Measurements from ENCODE around the gene OTULIN. TPM values are rescaled to one million over a fixed set of nuclear protein-coding genes. Genes with fewer than 3 reads are reported as not detected.

OTULIN gene
- total and polyA plus RNA-seq, 2 of the 13 experiments (the other 11 are each of a cell fraction or from before 2014, with no cell fraction given), result 7.0 to 34.8 TPM

DNA sequence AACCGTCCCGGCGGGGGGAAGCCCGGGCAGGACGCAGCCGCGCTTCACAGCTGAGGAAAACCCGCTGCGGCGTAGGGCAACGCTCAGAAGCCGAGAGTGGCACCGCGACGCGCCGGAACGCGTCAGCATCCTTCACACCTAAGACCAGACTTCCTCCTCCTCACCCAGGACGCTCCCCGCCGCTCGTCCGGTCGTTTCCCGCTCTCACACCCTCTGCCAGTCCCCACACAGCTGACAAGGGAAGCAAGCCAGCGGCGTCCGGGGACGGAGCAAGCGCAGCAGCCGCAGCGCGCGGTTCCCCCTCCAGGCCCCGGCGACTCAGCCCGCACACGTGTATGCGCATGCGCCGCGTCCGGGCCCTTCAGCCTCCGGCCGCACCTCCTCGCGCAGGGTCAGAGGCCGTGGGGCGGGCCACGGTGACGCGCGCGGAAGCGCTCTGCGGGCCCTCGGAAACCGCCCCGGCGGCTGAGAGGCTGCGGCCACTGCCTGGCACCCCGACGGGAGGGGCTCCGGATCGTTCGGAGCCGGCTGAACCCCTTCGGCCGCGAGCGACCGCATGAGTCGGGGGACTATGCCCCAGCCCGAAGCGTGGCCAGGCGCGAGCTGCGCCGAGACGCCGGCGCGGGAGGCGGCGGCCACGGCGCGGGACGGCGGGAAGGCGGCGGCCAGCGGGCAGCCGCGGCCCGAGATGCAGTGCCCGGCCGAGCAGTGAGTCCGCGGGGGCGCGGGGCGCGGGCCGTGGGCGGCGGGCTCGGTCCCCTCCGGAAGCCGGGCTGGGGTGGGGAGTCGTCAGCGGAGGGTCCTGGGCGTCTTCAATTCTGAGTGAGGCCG lies at the start of gene OTULIN (continued):
- TF ChIP-seq, protein P1, sequence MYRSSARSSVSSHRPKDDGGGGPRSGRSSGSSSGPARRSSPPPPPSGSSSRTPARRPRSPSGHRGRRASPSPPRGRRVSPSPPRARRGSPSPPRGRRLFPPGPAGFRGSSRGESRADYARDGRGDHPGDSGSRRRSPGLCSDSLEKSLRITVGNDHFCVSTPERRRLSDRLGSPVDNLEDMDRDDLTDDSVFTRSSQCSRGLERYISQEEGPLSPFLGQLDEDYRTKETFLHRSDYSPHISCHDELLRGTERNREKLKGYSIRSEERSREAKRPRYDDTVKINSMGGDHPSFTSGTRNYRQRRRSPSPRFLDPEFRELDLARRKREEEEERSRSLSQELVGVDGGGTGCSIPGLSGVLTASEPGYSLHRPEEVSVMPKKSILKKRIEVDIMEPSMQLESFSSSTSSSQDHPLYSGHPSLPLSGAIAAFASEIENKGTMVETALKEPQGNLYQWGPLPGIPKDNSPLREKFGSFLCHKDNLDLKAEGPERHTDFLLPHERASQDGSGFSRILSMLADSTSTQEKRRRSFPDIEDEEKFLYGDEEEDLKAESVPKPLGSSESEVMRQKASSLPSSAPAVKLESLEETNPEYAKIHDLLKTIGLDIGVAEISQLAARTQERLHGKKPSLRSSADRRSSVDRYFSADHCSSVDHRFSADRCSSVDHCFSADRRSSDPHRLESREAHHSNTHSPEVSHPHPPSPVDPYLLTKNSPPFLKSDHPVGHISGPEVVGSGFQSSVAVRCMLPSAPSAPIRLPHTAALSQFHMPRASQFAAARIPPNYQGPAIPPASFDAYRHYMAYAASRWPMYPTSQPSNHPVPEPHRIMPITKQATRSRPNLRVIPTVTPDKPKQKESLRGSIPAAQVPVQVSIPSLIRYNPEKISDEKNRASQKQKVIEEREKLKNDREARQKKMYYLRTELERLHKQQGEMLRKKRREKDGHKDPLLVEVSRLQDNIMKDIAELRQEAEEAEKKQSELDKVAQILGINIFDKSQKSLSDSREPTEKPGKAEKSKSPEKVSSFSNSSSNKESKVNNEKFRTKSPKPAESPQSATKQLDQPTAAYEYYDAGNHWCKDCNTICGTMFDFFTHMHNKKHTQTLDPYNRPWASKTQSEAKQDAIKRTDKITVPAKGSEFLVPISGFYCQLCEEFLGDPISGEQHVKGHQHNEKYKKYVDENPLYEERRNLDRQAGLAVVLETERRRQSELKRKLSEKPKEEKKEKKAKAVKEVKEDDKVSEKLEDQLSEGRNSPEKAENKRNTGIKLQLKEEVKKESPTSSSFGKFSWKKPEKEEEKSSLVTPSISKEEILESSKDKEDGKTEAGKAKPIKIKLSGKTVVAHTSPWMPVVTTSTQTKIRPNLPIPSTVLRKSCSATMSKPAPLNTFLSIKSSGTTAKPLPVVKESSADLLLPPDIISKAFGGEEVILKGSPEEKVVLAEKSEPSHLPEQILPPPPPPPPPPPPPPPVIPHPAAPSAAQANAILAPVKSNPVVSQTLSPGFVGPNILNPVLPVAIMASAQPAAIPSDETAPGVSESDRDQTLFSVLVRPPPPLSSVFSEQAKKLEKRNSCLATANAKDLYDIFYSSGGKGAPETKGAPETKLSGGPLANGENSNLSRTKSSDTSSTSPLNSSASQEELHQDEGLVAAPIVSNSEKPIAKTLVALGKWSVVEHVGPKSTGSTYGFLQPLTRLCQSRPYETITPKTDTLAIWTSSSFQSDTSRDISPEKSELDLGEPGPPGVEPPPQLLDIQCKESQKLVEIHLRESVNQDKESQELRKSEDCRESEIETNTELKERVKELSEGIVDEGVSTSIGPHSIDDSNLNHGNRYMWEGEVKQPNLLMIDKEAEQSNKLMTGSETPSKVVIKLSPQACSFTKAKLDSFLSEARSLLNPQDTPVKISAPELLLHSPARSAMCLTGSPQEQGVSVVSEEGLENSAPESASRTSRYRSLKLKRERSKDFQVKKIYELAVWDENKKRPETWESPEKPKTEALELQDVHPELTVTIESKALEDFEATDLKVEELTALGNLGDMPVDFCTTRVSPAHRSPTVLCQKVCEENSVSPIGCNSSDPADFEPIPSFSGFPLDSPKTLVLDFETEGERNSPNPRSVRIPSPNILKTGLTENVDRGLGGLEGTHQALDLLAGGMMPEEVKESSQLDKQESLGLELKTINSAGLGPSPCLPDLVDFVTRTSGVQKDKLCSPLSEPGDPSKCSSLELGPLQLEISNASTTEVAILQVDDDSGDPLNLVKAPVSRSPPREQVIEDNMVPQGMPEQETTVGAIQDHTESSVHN (CRISPR knock-in tag; IDR thresholded peaks at IDR 0.05), result peak; percentile 95; the same call in 1 of the 2 replicates
- TF ChIP-seq RCOR2 (CRISPR knock-in tag; IDR thresholded peaks at IDR 0.05) (no peak), ZNF629 (CRISPR knock-in tag; conservative IDR thresholded peaks at IDR 0.05) (peak; percentile 40), FIP1L1 (IDR thresholded peaks at IDR 0.05; ENCODE audit: borderline replicate concordance, insufficient read depth, low read depth, low read length) (no peak), ZNF75D (CRISPR knock-in tag; IDR thresholded peaks at IDR 0.05; ENCODE audit: borderline replicate concordance) (no peak), ELF4 (CRISPR knock-in tag; IDR thresholded peaks at IDR 0.05; ENCODE audit: borderline replicate concordance) (no peak)
- TF ChIP-seq, protein P2, sequence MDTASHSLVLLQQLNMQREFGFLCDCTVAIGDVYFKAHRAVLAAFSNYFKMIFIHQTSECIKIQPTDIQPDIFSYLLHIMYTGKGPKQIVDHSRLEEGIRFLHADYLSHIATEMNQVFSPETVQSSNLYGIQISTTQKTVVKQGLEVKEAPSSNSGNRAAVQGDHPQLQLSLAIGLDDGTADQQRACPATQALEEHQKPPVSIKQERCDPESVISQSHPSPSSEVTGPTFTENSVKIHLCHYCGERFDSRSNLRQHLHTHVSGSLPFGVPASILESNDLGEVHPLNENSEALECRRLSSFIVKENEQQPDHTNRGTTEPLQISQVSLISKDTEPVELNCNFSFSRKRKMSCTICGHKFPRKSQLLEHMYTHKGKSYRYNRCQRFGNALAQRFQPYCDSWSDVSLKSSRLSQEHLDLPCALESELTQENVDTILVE (CRISPR knock-in tag; IDR thresholded peaks at IDR 0.05), result peak; percentile 69; the same call in 1 of the 2 replicates
- TF ChIP-seq, protein P3, sequence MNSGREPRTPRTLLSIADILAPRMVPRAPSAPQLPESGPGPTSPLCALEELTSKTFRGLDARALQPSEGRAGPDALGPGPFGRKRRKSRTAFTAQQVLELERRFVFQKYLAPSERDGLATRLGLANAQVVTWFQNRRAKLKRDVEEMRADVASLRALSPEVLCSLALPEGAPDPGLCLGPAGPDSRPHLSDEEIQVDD (CRISPR knock-in tag; IDR thresholded peaks at IDR 0.05; ENCODE audit: borderline replicate concordance), result peak; percentile 76
- TF ChIP-seq, protein P4, sequence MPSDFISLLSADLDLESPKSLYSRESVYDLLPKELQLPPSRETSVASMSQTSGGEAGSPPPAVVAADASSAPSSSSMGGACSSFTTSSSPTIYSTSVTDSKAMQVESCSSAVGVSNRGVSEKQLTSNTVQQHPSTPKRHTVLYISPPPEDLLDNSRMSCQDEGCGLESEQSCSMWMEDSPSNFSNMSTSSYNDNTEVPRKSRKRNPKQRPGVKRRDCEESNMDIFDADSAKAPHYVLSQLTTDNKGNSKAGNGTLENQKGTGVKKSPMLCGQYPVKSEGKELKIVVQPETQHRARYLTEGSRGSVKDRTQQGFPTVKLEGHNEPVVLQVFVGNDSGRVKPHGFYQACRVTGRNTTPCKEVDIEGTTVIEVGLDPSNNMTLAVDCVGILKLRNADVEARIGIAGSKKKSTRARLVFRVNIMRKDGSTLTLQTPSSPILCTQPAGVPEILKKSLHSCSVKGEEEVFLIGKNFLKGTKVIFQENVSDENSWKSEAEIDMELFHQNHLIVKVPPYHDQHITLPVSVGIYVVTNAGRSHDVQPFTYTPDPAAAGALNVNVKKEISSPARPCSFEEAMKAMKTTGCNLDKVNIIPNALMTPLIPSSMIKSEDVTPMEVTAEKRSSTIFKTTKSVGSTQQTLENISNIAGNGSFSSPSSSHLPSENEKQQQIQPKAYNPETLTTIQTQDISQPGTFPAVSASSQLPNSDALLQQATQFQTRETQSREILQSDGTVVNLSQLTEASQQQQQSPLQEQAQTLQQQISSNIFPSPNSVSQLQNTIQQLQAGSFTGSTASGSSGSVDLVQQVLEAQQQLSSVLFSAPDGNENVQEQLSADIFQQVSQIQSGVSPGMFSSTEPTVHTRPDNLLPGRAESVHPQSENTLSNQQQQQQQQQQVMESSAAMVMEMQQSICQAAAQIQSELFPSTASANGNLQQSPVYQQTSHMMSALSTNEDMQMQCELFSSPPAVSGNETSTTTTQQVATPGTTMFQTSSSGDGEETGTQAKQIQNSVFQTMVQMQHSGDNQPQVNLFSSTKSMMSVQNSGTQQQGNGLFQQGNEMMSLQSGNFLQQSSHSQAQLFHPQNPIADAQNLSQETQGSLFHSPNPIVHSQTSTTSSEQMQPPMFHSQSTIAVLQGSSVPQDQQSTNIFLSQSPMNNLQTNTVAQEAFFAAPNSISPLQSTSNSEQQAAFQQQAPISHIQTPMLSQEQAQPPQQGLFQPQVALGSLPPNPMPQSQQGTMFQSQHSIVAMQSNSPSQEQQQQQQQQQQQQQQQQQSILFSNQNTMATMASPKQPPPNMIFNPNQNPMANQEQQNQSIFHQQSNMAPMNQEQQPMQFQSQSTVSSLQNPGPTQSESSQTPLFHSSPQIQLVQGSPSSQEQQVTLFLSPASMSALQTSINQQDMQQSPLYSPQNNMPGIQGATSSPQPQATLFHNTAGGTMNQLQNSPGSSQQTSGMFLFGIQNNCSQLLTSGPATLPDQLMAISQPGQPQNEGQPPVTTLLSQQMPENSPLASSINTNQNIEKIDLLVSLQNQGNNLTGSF (CRISPR knock-in tag; IDR thresholded peaks at IDR 0.05), result no peak
- TF ChIP-seq, protein P5, sequence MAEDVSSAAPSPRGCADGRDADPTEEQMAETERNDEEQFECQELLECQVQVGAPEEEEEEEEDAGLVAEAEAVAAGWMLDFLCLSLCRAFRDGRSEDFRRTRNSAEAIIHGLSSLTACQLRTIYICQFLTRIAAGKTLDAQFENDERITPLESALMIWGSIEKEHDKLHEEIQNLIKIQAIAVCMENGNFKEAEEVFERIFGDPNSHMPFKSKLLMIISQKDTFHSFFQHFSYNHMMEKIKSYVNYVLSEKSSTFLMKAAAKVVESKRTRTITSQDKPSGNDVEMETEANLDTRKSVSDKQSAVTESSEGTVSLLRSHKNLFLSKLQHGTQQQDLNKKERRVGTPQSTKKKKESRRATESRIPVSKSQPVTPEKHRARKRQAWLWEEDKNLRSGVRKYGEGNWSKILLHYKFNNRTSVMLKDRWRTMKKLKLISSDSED (CRISPR knock-in tag; IDR thresholded peaks at IDR 0.05), result 0 out of 2 replicates have a peak, but pooled peaks have one; percentile 75

Data from HepG2 (cell line).